H9 (cell line): ENCODE data around the gene PERCC1. TPM values are rescaled to one million over a fixed set of nuclear protein-coding genes. Genes with fewer than 3 reads are reported as not detected.

Experiments
- DNase-seq: peaks from one replicate; pipeline ENCODE4 v3.0.0-alpha.2; 2017
- H2AFZ ChIP-seq: one replicate; pipeline ENCODE4 v1.6.1; 2013; ENCODE audit warnings: mild to moderate bottlenecking, low read length, control low read depth, moderate library complexity
- H2AK5ac ChIP-seq: 2 replicates; pipeline ENCODE4 v1.6.1; 2013; ENCODE audit warnings: low read length, control low read depth, mixed read lengths; ENCODE audit not compliant: insufficient read length
- H2BK120ac ChIP-seq: one replicate; pipeline ENCODE4 v1.6.1; 2013; ENCODE audit warnings: low read depth, mild to moderate bottlenecking, low read length, control low read depth, inconsistent platforms; ENCODE audit not compliant: poor library complexity, severe bottlenecking
- H2BK12ac ChIP-seq: 2 replicates; pipeline ENCODE4 v1.6.1; 2013; ENCODE audit warnings: low read length, control low read depth, mixed read lengths, low read depth; ENCODE audit not compliant: insufficient read length
- H2BK15ac ChIP-seq: 2 replicates; pipeline ENCODE4 v1.6.1; 2013; ENCODE audit warnings: low read depth, low read length, control low read depth
- H2BK20ac ChIP-seq: one replicate; pipeline ENCODE4 v1.6.1; 2013; ENCODE audit warnings: low read depth, mild to moderate bottlenecking, low read length, control low read depth, inconsistent platforms; ENCODE audit not compliant: poor library complexity, severe bottlenecking
- H2BK5ac ChIP-seq: 2 replicates; pipeline ENCODE4 v1.6.1; 2013; ENCODE audit warnings: low read length, control low read depth, mixed read lengths; ENCODE audit not compliant: insufficient read length
- H3K14ac ChIP-seq: 2 replicates; pipeline ENCODE4 v1.6.1; 2013; ENCODE audit warnings: low read length, control low read depth; ENCODE audit not compliant: insufficient read depth
- H3K18ac ChIP-seq: 2 replicates; pipeline ENCODE4 v1.6.1; 2013; ENCODE audit warnings: low read depth, mild to moderate bottlenecking, mixed read lengths, low read length, control low read depth; ENCODE audit not compliant: insufficient read length
- H3K23ac ChIP-seq: 2 replicates; pipeline ENCODE4 v1.6.1; 2013; ENCODE audit warnings: low read length, control low read depth, mixed read lengths, low read depth; ENCODE audit not compliant: insufficient read length
- H3K23me2 ChIP-seq: 2 replicates; pipeline ENCODE4 v1.6.1; 2013; ENCODE audit warnings: low read depth, mild to moderate bottlenecking, mixed read lengths, low read length, control low read depth; ENCODE audit not compliant: insufficient read length, poor library complexity, severe bottlenecking
- H3K27ac ChIP-seq: 2 replicates; pipeline ENCODE4 v1.5.1; 2013; ENCODE audit warnings: low read length, control low read depth, mixed read lengths, low read depth; ENCODE audit not compliant: insufficient read length
- H3K27me3 ChIP-seq: 2 replicates; pipeline ENCODE4 v1.6.1; 2013; ENCODE audit warnings: low read length, control low read depth, inconsistent platforms; ENCODE audit not compliant: insufficient read depth
- H3K4ac ChIP-seq: 2 replicates; pipeline ENCODE4 v1.6.1; 2013; ENCODE audit warnings: low read depth, mild to moderate bottlenecking, control low read depth, inconsistent platforms, low read length, moderate library complexity
- H3K4me1 ChIP-seq: 2 replicates; pipeline ENCODE4 v1.6.1; 2013; ENCODE audit warnings: low read length, control low read depth, inconsistent platforms; ENCODE audit not compliant: insufficient read depth
- H3K4me2 ChIP-seq: 2 replicates; pipeline ENCODE4 v1.6.1; 2013; ENCODE audit warnings: low read length, control low read depth, mixed read lengths; ENCODE audit not compliant: insufficient read length, insufficient read depth
- H3K56ac ChIP-seq: 2 replicates; pipeline ENCODE4 v1.6.1; 2013; ENCODE audit warnings: low read depth, mild to moderate bottlenecking, mixed read lengths, low read length, control low read depth; ENCODE audit not compliant: insufficient read length
- H3K79me1 ChIP-seq: 2 replicates; pipeline ENCODE4 v1.6.1; 2013; ENCODE audit warnings: low read depth, mild to moderate bottlenecking, moderate library complexity, low read length, control low read depth, inconsistent platforms; ENCODE audit not compliant: insufficient read depth, poor library complexity, severe bottlenecking
- H3K79me2 ChIP-seq: 2 replicates; pipeline ENCODE4 v1.6.1; 2013; ENCODE audit warnings: low read length, control low read depth, inconsistent platforms; ENCODE audit not compliant: insufficient read depth
- H3K9ac ChIP-seq: 2 replicates; pipeline ENCODE4 v1.6.1; 2013; ENCODE audit warnings: low read length, control low read depth, mixed read lengths; ENCODE audit not compliant: insufficient read length; ENCODE audit errors: extremely low read depth
- H3K9me3 ChIP-seq: one replicate; pipeline ENCODE4 v1.6.1; 2013; ENCODE audit warnings: low read depth, low read length, inconsistent platforms; ENCODE audit not compliant: control insufficient read depth
- H3T11ph ChIP-seq: one replicate; pipeline ENCODE4 v1.6.1; 2013; ENCODE audit warnings: mild to moderate bottlenecking, low read length, control low read depth, inconsistent platforms
- H4K20me1 ChIP-seq: one replicate; pipeline ENCODE4 v1.6.1; 2013; ENCODE audit not compliant: control insufficient read depth, insufficient read length, insufficient read depth
- H4K5ac ChIP-seq: 2 replicates; pipeline ENCODE4 v1.6.1; 2013; ENCODE audit warnings: low read depth, mild to moderate bottlenecking, mixed read lengths, low read length, control low read depth; ENCODE audit not compliant: insufficient read length
- H4K8ac ChIP-seq: replicated peaks from 2 replicates; pipeline ENCODE4 v1.6.1; 2013; ENCODE audit warnings: low read length, control low read depth, mixed read lengths, low read depth; ENCODE audit not compliant: insufficient read length
- H4K91ac ChIP-seq: 2 replicates; pipeline ENCODE4 v1.6.1; 2013; ENCODE audit warnings: low read depth, mild to moderate bottlenecking, moderate library complexity, mixed read lengths, low read length, control low read depth; ENCODE audit not compliant: insufficient read length
- H3K27ac Mint-ChIP-seq, 3 experiments: 2 replicates in 2 of 3; 3 replicates in 1 of 3; pipeline ENCODE4 v1.8.0; 2020 to 2021; ENCODE audit warnings: mixed read lengths in 3 of 3, mild to moderate bottlenecking in 1 of 3, moderate library complexity in 1 of 3
- H3K27me3 Mint-ChIP-seq: 2 replicates; pipeline ENCODE4 v1.8.0; 2021; ENCODE audit warnings: low read depth, mild to moderate bottlenecking, moderate library complexity, mixed read lengths
- H3K36me3 Mint-ChIP-seq, 3 experiments: 2 replicates in 2 of 3; 3 replicates in 1 of 3; pipeline ENCODE4 v1.8.0; 2020 to 2021; ENCODE audit warnings: low read depth in 3 of 3, mixed read lengths in 3 of 3; ENCODE audit not compliant: insufficient read depth in 1 of 3
- H3K4me1 Mint-ChIP-seq, 2 experiments: 2 replicates each; pipeline ENCODE4 v1.8.0; 2020; ENCODE audit warnings: mixed read lengths in 2 of 2
- H3K4me3 Mint-ChIP-seq, 2 experiments: 2 replicates in 1 of 2; 3 replicates in 1 of 2; pipeline ENCODE4 v1.8.0; 2020 to 2021; ENCODE audit warnings: mild to moderate bottlenecking in 2 of 2, mixed read lengths in 2 of 2, moderate library complexity in 1 of 2
- H3K9me3 Mint-ChIP-seq, 2 experiments: 2 replicates in 1 of 2; 3 replicates in 1 of 2; pipeline ENCODE4 v1.8.0; 2020; ENCODE audit warnings: mild to moderate bottlenecking in 2 of 2, mixed read lengths in 2 of 2, moderate library complexity in 1 of 2
- WGBS: extraction: QIAGEN DNeasy Blood & Tissue Kit; methylation state at CpG from one replicate; pipeline ENCODE4 v1.1.7; 2013; ENCODE audit warnings: missing lambda C conversion rate, low lambda C conversion rate, mixed read lengths; ENCODE audit not compliant: insufficient read length; ENCODE audit errors: extremely low coverage; 5-methylcytosine and 5-hydroxymethylcytosine counted together
- total RNA-seq: library from RNA; stranded (reverse); gene quantifications from 2 replicates; pipeline ENCODE4 v1.2.1, GENCODE V29; 2021
- TF ChIP-seq, protein P1 (sequence below): fragments of 200-600 bp; sonication (generic); conservative IDR thresholded peaks from 3 replicates; pipeline ENCODE4 v1.8.0; 2021; ENCODE audit warnings: antibody characterized with exemption, mild to moderate bottlenecking

PERCC1 gene
- total RNA-seq, 1 experiment from 2014 or later, result not detected

DNA sequence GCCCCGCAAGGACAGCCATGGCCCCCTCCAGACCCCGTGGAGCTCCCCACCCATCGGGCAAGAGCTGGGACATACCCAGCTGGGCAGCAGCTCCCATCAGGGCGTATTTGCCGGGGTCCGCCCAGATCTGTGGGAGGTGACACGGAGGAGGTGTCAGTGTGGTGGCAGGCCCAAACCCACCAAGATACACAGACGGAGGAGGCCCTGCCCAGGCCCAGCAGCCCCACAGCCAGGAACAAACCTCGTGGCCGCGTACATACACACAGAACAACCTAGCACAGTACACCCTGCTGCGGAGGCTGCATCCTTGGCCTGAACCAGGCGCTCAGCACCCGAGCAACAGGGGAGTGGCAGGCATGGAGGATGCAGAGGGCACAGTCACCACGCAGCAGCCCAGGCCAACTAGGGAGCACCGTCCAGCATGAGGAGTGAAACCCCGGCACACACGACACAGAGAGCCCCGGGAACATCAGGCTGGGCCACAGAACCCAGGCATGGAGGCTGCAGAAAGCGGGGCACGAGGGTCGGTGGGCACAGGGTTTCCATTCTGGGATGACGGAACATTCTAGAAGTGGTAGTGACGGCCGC, 18.4 kb downstream of the PERCC1 start:
- Mint-ChIP-seq H3K27ac (peak overlapping the region in 1 of 3 experiments; percentile 77; a peak in 1 of 7 replicates), H3K4me3 (no peak overlapping the region), H3K4me1 (no peaks in the 10 kb centered on the region), H3K36me3 (peaks cover 0 to 32% (median 31%) of the 10 kb centered on the region in 3 experiments; a peak in 5 of 7 replicates), H3K27me3 (peaks cover 1% of the 10 kb centered on the region; the same call in 1 of the 2 replicates), H3K9me3 (no peaks in the 10 kb centered on the region)
- Histone ChIP-seq H3K79me2 (no peaks in the 10 kb centered on the region), H4K91ac (no peak overlapping the region), H2AK5ac (no peak overlapping the region), H2BK5ac (no peak overlapping the region), H3K4me1 (no peaks in the 10 kb centered on the region), H3K23ac (no peak overlapping the region), H3K56ac (no peak overlapping the region), H2AFZ (no peak overlapping the region), H4K20me1 (peaks cover 2% of the 10 kb centered on the region), H4K5ac (no peak overlapping the region), H4K8ac (no peak overlapping the region), H3K4ac (no peak overlapping the region), H3K79me1 (no peaks in the 10 kb centered on the region), H3K27me3 (no peaks in the 10 kb centered on the region), H3K14ac (no peak overlapping the region), H3K18ac (no peak overlapping the region), H3K9me3 (no peaks in the 10 kb centered on the region), H2BK120ac (no peak overlapping the region), H2BK12ac (no peak overlapping the region), H3K9ac (no peak overlapping the region), H3K27ac (no peak overlapping the region), H2BK20ac (no peak overlapping the region), H2BK15ac (no peak overlapping the region), H3K4me2 (no peak overlapping the region), H3K23me2 (no peaks in the 10 kb centered on the region), H3T11ph (no peak overlapping the region)
- DNase-seq, result no peak
- WGBS, result no CpG with 5 or more reads among the region's 25 CpGs
- TF ChIP-seq, protein P1, sequence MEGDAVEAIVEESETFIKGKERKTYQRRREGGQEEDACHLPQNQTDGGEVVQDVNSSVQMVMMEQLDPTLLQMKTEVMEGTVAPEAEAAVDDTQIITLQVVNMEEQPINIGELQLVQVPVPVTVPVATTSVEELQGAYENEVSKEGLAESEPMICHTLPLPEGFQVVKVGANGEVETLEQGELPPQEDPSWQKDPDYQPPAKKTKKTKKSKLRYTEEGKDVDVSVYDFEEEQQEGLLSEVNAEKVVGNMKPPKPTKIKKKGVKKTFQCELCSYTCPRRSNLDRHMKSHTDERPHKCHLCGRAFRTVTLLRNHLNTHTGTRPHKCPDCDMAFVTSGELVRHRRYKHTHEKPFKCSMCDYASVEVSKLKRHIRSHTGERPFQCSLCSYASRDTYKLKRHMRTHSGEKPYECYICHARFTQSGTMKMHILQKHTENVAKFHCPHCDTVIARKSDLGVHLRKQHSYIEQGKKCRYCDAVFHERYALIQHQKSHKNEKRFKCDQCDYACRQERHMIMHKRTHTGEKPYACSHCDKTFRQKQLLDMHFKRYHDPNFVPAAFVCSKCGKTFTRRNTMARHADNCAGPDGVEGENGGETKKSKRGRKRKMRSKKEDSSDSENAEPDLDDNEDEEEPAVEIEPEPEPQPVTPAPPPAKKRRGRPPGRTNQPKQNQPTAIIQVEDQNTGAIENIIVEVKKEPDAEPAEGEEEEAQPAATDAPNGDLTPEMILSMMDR, result no peak
